ENCODE data around the gene STK39. TPM values are rescaled to one million over a fixed set of nuclear protein-coding genes. Genes with fewer than 3 reads are reported as not detected.

The STK39 gene
- total RNA-seq, 1 experiment from 2014 or later: 13.8 TPM

DNA sequence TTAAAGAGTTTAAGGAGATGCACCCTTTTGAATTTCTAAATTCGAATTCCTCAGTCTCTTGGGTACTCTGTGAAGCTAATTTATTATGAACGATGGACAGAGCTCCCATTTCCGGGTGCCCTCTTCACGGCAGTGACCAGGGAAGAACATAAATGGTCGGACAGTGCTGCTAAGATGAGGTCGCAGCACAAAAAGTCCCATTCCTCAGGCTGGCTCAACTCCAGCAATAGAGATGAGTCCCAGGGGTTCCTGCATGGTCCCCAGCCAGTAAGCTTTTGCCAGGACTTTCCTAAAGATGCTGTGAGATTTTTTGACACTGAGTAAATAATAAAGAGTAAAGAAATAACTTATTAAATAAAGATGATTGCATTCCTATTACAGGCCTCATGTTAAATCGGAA lies 43.0 kb upstream of the STK39 start:
- Mint-ChIP-seq H3K4me3 (ENCODE audit: unreplicated experiment) (no peak overlapping the region), H3K36me3 (ENCODE audit: insufficient read depth, unreplicated experiment) (peaks cover under 1% of the 10 kb centered on the region)
- no TSS peak for BruUV-seq (replicated peaks)

DNA sequence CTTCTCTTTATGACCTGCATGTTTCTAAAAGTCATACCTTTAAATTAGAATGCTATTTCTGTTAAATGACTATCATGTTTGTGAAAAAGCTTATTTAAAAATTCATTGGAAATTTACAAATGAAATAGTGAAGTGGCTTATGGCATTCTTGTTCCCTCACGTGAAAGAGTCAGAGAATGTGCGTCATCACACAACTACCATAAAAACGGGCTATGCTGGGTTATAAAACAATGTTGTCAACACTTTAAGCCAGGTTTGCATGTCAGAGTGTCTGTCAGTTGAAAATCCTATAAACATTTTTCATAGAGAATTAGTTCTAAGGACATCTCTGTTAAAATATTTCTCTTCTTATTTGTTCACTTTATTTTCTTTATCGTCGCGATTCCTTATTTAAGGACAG lies 42.5 kb upstream of the STK39 start:
- intact Hi-C loops (cut with micrococcal nuclease): no loop called here
- ChIA-PET CTCF (interaction anchor here (0.6 to 0.7 kb wide), 4 partner anchors 28 to 1810 kb away, joined by 3 to 4 read pairs (median 3); no protein-coding TSS in a partner anchor), POLR2A (no interaction called here)
- H3K9me3 Mint-ChIP-seq (ENCODE audit: unreplicated experiment): no peaks in the 10 kb centered on the region
- H3K4me3 Mint-ChIP-seq (ENCODE audit: unreplicated experiment): no peak overlapping the region
- TF ChIP-seq, protein P1, sequence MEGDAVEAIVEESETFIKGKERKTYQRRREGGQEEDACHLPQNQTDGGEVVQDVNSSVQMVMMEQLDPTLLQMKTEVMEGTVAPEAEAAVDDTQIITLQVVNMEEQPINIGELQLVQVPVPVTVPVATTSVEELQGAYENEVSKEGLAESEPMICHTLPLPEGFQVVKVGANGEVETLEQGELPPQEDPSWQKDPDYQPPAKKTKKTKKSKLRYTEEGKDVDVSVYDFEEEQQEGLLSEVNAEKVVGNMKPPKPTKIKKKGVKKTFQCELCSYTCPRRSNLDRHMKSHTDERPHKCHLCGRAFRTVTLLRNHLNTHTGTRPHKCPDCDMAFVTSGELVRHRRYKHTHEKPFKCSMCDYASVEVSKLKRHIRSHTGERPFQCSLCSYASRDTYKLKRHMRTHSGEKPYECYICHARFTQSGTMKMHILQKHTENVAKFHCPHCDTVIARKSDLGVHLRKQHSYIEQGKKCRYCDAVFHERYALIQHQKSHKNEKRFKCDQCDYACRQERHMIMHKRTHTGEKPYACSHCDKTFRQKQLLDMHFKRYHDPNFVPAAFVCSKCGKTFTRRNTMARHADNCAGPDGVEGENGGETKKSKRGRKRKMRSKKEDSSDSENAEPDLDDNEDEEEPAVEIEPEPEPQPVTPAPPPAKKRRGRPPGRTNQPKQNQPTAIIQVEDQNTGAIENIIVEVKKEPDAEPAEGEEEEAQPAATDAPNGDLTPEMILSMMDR (IDR thresholded peaks at IDR 0.05; ENCODE audit: unreplicated experiment): no peak
- BruUV-seq (replicated peaks): no TSS peak
- no peaks in the 10 kb centered on the region for H3K27me3 Mint-ChIP-seq (ENCODE audit: insufficient read depth, unreplicated experiment)
- DNase-seq (ENCODE audit: unreplicated experiment): no peak
- no peaks in the 10 kb centered on the region for H3K4me1 Mint-ChIP-seq (ENCODE audit: insufficient read depth, unreplicated experiment)
- H3K27ac Mint-ChIP-seq (ENCODE audit: low read depth, unreplicated experiment): no peak overlapping the region
- peaks cover 6% of the 10 kb centered on the region for H3K36me3 Mint-ChIP-seq (ENCODE audit: insufficient read depth, unreplicated experiment)

More for the DNA sequence above, 43.0 kb upstream of the STK39 start:
- POLR2A ChIA-PET: no interaction called here
- TF ChIP-seq, protein P1 (IDR thresholded peaks at IDR 0.05; ENCODE audit: unreplicated experiment): no peak
- no peaks in the 10 kb centered on the region for H3K27me3 Mint-ChIP-seq (ENCODE audit: insufficient read depth, unreplicated experiment)
- no peaks in the 10 kb centered on the region for H3K4me1 Mint-ChIP-seq (ENCODE audit: insufficient read depth, unreplicated experiment)
- H3K27ac Mint-ChIP-seq (ENCODE audit: low read depth, unreplicated experiment): no peak overlapping the region
- CTCF ChIA-PET: interaction anchor here (0.7 kb wide), 1 partner anchor 606 kb away, joined by 4 read pairs; no protein-coding TSS in a partner anchor
- DNase-seq (ENCODE audit: unreplicated experiment): no peak
- H3K9me3 Mint-ChIP-seq (ENCODE audit: unreplicated experiment): no peaks in the 10 kb centered on the region
- intact Hi-C loops (cut with micrococcal nuclease): no loop called here

DNA sequence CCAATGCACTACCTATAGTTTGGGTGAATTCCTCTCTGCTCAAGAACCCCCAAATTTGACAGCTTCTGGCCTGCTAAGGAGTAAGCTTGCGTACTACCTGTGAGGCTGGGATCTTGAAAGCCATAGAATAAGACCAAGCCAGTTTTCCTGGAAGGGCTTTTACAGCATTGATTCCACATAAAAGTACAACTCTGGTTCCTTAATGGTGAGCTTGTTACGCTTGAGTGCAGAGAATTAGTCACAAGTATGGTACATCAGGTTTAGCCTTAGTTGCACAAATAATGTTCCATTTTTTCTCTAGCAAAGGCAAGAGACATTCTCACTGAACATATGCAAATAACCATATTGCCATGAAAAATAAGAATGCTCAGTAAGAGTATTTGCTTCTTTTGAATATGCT lies 39.1 kb upstream of the STK39 start:
- no peaks in the 10 kb centered on the region for H3K4me1 Mint-ChIP-seq (ENCODE audit: insufficient read depth, unreplicated experiment)
- no peaks in the 10 kb centered on the region for H3K9me3 Mint-ChIP-seq (ENCODE audit: unreplicated experiment)
- H3K36me3 Mint-ChIP-seq (ENCODE audit: insufficient read depth, unreplicated experiment): peaks cover 6% of the 10 kb centered on the region
- TF ChIP-seq, protein P1 (IDR thresholded peaks at IDR 0.05; ENCODE audit: unreplicated experiment): no peak
- intact Hi-C loops (cut with micrococcal nuclease): no loop called here
- CTCF ChIA-PET: no interaction called here
- H3K4me3 Mint-ChIP-seq (ENCODE audit: unreplicated experiment): no peak overlapping the region
- POLR2A ChIA-PET: no interaction called here
- BruUV-seq (replicated peaks): no TSS peak
- no peak overlapping the region for H3K27ac Mint-ChIP-seq (ENCODE audit: low read depth, unreplicated experiment)
- no peak for DNase-seq (ENCODE audit: unreplicated experiment)
- no peaks in the 10 kb centered on the region for H3K27me3 Mint-ChIP-seq (ENCODE audit: insufficient read depth, unreplicated experiment)

DNA sequence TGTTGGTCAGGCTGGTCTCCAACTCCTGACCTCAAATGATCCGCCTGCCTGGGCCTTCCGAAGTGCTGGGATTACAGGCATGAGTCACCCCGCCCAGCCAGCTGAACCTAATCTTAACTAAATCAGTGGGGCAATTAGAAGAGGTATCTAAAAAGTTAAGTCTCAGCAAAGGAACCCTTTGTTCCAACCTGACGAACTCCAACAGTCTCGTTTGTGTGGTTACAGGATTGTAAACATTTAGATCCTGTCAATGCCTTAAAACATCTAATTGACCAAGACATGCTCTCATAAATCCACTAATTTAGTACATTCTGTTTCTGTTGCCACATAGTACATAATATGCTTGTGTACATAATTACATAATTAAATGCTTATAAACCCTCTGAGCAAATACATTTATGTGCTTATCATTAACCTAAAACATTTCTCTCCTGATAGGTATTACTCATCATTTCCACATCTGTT lies 31.1 kb upstream of the STK39 start:
- TF ChIP-seq, protein P1 (IDR thresholded peaks at IDR 0.05; ENCODE audit: unreplicated experiment): no peak
- H3K4me1 Mint-ChIP-seq (ENCODE audit: insufficient read depth, unreplicated experiment): peaks cover 13% of the 10 kb centered on the region
- H3K36me3 Mint-ChIP-seq (ENCODE audit: insufficient read depth, unreplicated experiment): no peaks in the 10 kb centered on the region
- peak; percentile 46 for DNase-seq (ENCODE audit: unreplicated experiment)
- H3K27me3 Mint-ChIP-seq (ENCODE audit: insufficient read depth, unreplicated experiment): no peaks in the 10 kb centered on the region
- CTCF ChIA-PET: interaction anchor here (1.7 kb wide), 1 partner anchor 8 kb away, joined by 4 read pairs; no protein-coding TSS in a partner anchor
- intact Hi-C loops (cut with micrococcal nuclease): no loop called here
- no peaks in the 10 kb centered on the region for H3K9me3 Mint-ChIP-seq (ENCODE audit: unreplicated experiment)
- BruUV-seq (replicated peaks): no TSS peak
- POLR2A ChIA-PET: interaction anchor here (1.0 kb wide), 2 partner anchors 22 to 89 kb away, joined by 3 read pairs; no protein-coding TSS in a partner anchor
- H3K27ac Mint-ChIP-seq (ENCODE audit: low read depth, unreplicated experiment): no peak overlapping the region
- no peak overlapping the region for H3K4me3 Mint-ChIP-seq (ENCODE audit: unreplicated experiment)

Measured in MCF 10A (cell line).